ENCODE measurements around the gene PLPP1.

PLPP1 gene

DNA sequence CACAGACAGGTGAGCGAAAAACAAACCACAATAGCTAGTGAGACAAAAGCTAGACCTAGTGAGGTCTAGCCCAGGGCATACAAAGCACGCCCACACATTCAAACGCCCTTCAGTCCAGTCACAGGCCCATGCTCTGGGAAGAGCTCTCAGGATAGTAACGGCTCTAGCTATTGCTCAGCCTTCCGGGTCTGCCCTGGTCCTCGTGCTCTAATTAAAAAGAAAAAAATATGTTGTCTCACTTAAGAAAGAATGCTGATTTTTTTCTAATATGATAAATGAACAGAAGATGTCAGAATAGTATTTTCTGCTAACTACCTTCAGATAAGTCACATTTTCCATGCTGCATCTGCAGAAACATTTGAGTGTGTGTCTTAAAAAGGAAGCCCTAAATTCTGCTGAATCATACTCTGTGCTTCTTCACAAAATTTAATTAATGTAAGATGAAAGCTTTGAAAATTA is 94.5 kb downstream of the PLPP1 start:
- no peak for TF ChIP-seq CTCF (IDR thresholded peaks at IDR 0.05; ENCODE audit: borderline replicate concordance, control extremely low read depth, extremely low read depth, insufficient read depth, missing control alignments)
- in situ Hi-C loops (cut with MboI; ENCODE audit: low sequenced_read_pairs, unreplicated experiment): no loop called here
- DNase-seq (ENCODE audit: low spot score): no peak

- in situ Hi-C loops (cut with MboI; ENCODE audit: low sequenced_read_pairs, unreplicated experiment): no loop called here
- no peak for TF ChIP-seq CTCF (IDR thresholded peaks at IDR 0.05; ENCODE audit: borderline replicate concordance, control extremely low read depth, extremely low read depth, insufficient read depth, missing control alignments)
- DNase-seq (ENCODE audit: low spot score): no peak
Observed at GRCh38 chr5:55438998-55439397, 95.8 kb downstream of the PLPP1 start.

DNA sequence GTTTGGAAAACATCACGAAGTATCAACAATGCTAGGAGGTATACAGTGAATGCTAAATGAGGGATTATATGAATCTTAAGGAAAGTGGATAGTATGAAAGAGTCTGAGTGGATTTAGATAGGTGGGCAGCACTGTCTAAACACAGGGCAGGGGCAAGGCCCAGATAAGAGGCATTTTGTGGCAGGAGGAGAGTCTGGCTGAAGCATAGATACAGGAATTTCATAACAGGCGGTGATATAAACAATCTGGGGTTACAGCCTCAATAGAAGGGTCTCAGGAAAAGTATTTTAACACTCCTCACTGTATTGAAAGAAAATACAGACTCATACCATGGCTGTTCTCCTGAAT is 96.9 kb downstream of the PLPP1 start:
- TF ChIP-seq CTCF (IDR thresholded peaks at IDR 0.05; ENCODE audit: borderline replicate concordance, control extremely low read depth, extremely low read depth, insufficient read depth, missing control alignments): no peak
- DNase-seq (ENCODE audit: low spot score): no peak
- in situ Hi-C loops (cut with MboI; ENCODE audit: low sequenced_read_pairs, unreplicated experiment): no loop called here

- DNase-seq (ENCODE audit: low spot score): no peak
- TF ChIP-seq CTCF (IDR thresholded peaks at IDR 0.05; ENCODE audit: borderline replicate concordance, control extremely low read depth, extremely low read depth, insufficient read depth, missing control alignments): no peak
- in situ Hi-C loops (cut with MboI; ENCODE audit: low sequenced_read_pairs, unreplicated experiment): no loop called here
Observed at GRCh38 chr5:55437452-55437851, 97.3 kb downstream of the PLPP1 start.

DNA sequence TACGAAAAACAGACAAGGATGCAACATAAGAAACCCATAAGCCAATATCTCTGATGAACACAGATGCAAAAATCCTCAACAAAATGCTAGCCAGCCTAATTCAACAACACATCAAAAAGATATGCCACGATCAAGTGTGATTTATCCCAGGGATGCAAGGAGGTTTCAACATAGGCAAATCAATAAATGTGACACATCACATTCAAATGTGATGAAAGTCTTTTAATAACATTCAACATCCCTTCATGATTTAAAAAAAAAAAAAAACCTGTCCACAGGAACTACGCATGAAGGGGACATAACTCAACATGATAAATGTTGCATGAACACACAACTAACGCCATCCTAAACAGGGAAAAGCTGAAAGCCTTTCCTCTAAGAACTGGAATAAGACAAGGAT is 102.2 kb downstream of the PLPP1 start:
- no peak for TF ChIP-seq CTCF (IDR thresholded peaks at IDR 0.05; ENCODE audit: borderline replicate concordance, control extremely low read depth, extremely low read depth, insufficient read depth, missing control alignments)
- in situ Hi-C loops (cut with MboI; ENCODE audit: low sequenced_read_pairs, unreplicated experiment): no loop called here
- DNase-seq (ENCODE audit: low spot score): no peak

- in situ Hi-C loops (cut with MboI; ENCODE audit: low sequenced_read_pairs, unreplicated experiment): no loop called here
- no peak for DNase-seq (ENCODE audit: low spot score)
- TF ChIP-seq CTCF (IDR thresholded peaks at IDR 0.05; ENCODE audit: borderline replicate concordance, control extremely low read depth, extremely low read depth, insufficient read depth, missing control alignments): no peak
Observed at GRCh38 chr5:55429613-55430253, 105.0 kb downstream of the PLPP1 start.

Data from GM13976 (cell line).